Measurements from ENCODE around the gene AMY2B.
"Not testable (repeated sequence)": the region's sequence is repeated elsewhere in the genome, so short reads cannot be mapped to it uniquely, and the experiment has no call there.

The AMY2B gene

GRCh38 chr1:103627436-103627835 lies 56.0 kb downstream of the AMY2B start:
- DNase-seq (ENCODE audit: low spot score): not testable (repeated sequence)

Measured in hematopoietic multipotent progenitor cell treated with erythropoietin and hydrocortisone succinate and interleukin-3 and kit ligand, for 15 days (in vitro differentiated cells).